ENCODE data around the gene HES1.
"Not testable (repeated sequence)": the region's sequence is repeated elsewhere in the genome, so short reads cannot be mapped to it uniquely, and the experiment has no call there.

Gene HES1

DNA sequence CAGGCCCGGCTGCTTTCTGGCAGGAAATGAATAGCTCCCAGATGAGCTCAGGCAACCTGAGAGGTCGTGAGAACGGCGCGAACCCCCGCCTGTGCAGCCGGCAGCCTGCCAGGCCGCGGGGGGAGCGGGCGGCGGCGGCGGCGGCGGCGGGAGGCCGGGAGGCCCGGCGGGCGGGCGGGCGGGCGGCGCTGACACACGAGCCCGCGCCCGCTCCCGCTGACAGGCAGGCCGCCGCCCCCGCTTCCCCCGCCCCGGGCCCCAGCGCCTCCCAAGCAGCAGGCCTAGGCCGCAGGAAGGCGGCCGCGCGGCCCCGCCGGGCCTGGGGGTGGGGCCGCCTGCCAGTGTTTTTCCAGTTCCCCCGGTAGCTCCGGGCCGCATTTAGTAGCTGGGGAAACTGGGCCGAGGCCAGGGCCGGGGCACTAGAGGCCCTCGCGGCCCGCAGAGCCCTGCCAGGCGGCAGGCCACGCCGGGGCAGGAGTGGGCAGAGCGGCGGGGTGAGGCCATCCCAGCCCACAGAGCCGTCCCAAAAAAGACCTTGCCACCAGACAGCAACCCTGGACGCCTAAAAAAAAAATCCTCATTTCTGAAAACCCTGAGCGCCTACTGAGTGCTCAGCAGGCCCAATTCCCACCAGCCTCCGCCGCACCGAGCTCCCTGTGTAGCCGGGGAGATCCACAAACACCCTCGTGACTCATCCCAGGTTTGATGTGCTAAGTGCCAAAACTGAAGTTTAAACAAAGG is 5.6 kb downstream of the HES1 start:
- no peak for DNase-seq (ENCODE audit: low read depth, low spot score)

DNA sequence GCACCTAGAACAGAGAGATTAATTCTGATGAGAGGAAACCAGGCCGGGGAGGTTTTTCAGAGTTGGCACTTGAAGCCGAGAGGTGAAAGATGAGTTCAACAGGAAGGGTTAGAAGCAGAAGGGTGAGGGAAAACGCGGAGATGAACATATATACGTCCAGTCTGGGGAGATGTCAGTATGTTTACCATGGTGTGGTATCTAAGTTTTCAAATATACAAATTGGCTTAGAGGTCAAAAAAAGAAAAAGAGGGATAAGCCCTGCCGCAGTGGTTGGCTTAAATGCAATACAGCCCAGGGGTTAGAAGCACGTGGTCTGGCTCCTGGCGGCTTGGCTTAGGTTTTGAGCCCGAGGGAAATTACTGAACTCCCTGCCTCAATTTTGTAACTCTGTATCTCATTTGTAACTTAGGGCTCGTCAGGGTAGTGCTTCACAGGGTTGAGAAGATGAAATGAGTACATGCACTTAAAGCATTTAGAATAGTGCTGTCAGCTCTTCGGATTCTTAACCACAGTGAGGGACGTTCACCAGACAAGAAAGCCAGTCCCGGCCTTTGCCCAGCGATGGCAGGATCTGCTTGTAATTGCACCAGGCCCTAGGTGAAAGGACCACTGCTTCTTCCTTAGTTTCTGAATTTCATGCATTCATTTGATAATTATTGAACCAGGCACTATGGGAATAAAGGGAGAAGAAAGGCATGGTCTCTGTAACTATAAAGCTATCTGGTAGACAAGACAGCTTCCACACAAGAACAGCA is 6.4 kb downstream of the HES1 start:
- DNase-seq (ENCODE audit: low read depth, low spot score) = no peak

DNA sequence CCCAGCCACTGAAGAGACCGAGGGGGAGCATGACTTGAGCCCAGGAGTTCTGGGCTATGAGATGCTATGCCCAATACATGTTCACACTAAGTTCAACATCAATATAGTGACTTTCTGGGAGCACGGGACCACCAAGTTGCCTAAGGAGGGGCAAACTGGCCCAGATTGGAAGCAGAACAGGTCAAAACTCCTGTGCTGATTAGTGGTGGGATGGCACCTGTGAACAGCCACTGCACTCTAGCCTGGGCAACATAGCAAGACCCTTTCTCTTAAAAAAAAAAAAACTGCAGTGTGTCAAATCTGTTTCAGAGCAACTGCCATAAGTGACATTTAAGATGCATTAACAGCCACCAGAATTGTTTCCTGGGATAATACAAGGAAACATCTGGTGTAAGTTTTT is 9.8 kb downstream of the HES1 start:
- DNase-seq (ENCODE audit: low read depth, low spot score) = no peak

DNA sequence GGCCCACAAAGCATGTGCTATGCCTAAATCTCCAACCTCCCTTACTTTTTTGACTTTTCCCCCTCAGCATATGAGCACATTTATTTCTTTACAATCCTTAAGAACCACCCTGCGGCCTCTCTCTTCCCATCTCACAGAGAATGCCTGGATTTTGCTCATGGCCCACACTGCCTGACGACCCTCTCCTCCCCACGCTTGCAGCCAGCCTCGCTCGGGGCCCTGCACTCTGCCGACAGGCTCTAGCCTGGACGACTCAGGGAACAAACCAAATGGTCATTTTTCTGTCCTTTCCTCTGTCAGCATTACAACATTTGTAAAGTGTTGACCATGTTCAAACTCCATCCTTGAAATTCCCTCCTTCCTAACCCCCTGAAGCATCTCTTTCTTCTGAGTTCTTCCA is 11.7 kb downstream of the HES1 start:
- no peak for DNase-seq (ENCODE audit: low read depth, low spot score)

DNA sequence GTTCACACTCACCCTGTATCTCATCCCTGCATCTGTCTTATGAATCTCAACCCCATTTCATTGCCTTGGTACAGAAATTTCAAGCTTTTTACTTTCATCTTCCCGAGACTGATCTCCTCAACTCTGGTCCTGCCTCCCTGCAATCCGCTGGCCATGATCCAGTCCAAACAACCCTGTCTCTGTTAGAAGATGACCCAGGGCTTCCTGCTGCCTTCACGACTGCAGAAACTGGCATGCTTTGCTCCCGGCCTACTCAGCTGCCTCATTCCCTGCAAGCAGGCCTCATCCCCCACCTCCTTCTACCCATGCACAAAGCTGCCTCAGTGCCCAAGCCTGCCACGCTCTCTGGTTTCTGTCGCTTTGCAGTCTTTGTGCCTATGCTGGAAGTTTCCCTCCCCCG is 12.4 kb downstream of the HES1 start:
- no peak for DNase-seq (ENCODE audit: low read depth, low spot score)

DNA sequence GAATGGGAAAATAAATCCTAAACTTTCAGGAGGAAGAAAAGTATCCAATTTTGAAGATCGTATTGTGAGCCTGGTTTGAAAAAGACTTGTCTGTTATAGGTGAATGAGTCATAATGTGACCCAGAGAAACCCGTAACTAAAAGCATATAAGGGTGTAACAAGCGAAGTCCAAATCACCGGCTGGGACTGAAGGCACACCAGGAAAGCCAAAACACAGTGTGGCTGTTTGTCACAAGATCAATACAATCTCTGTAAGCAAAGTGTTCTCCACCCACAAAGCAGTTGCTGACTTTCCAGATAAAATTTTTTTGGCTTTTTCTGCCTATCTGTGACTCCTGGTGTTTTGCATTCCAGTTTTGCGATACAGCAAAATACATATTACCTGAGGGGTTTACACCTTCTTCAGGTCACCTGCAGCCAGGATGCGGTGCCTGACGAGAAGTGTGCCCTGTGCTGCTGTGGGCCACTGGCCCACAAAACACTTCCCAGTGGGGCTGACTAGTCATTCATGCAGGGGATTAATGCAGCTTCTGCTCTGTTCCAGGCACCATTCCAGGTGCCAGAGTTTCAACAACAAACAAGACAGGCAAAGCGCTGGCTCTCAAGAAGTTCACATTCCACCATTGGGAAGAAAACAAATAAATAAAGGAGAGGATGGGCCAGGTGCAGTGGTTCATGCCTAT is 14.4 kb downstream of the HES1 start:
- no peak for DNase-seq (ENCODE audit: low read depth, low spot score)

DNA sequence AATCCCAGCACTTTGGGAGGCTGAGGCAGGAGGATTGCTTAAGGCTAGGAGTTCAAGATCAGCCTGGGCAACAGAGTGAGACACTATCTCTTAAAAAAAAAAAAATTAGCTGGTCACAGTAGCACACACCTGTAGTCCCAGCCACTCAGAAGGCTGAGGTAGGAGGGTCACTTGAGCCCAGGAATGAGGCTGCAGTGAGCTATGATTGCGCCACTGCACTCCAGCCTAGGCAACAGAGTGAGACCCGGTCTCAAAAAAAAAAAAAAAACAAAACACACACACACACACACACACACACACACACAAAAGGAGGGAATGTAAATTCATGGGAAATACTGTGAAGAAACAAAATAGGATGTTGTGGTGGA is 15.0 kb downstream of the HES1 start:
- not testable (repeated sequence) for DNase-seq (ENCODE audit: low read depth, low spot score)

DNA sequence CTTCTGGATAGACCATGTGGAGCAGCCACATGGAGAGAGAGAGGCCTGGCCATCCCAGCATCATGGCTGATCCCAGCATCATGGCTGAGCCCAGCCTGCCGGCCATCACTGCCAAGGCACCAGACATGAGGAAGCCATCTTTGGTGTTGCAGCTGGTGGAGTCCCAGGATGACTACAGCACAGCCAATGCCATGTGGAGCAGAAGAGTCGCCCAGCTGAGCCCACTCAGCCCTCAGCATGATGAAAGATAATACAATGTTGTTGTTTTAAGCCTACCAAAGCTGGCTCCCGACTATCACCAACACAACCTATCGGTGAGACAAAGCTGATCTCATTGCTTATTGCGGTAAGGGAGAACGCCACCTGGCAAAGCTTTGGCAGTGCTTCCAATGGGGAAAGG is 18.4 kb downstream of the HES1 start:
- no peak for DNase-seq (ENCODE audit: low read depth, low spot score)

DNA sequence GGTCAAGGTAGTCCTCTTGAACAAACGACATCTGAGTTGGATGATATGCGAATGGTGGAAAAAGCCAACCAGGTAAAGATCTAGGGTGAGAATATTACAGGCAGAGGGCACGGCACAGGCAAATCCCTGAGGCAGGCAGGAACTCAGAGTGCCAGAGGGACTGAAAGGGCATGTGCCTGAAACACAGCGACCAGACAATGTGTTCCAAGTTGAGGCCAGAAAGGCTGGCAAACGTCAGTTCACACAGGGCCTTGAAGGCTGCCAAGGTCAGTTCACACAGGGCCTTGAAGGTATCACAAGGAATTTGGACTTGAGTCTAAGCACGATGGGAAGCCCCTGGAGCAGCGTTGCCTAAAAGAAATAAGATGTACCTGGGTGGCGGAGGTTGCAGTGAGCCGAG is 20.1 kb downstream of the HES1 start:
- no peak for DNase-seq (ENCODE audit: low read depth, low spot score)

DNA sequence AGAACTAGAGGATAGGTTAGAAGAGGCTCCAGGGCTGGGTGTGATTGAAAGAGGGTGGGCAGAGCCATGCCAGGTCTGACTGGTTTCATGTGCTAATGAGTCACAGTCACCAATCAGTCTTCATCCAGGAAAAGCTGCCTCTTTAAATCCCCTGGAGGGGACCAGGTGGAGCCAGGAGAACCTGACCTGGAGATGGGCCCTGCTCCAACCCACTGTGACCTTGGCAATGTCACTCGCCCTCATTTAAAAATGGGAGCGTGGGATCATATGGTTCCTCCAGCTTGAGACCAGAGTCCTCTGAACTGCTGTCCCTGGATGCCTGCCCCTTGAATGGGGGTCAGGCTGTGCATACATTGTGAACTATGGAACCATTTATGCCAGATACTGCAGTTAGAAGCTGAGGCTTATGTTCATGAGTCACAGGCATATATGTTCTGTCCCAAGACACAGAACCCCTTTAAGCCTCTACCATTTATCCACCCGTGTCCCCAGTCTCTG is 23.0 kb downstream of the HES1 start:
- DNase-seq (ENCODE audit: low read depth, low spot score) = no peak

DNA sequence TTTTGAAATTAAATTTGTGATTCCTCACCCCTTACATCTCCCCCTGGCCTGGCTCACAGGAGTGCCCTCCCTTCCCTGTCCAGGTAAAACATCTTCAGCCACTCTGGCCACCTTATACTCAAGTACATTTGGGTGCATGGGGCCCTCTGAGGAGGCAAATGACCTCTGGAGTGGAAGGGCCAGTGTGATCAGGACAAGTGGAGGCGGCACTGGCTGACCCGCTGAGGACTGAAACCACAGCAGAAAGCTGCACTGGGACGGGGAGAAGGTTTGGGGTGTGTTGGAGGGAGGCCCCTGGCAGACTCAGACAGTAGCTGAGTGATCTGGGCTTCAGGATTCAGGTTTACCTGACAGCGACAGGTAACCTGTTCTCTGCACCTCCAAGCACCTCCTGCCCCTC is 24.2 kb downstream of the HES1 start:
- DNase-seq (ENCODE audit: low read depth, low spot score) = no peak

DNA sequence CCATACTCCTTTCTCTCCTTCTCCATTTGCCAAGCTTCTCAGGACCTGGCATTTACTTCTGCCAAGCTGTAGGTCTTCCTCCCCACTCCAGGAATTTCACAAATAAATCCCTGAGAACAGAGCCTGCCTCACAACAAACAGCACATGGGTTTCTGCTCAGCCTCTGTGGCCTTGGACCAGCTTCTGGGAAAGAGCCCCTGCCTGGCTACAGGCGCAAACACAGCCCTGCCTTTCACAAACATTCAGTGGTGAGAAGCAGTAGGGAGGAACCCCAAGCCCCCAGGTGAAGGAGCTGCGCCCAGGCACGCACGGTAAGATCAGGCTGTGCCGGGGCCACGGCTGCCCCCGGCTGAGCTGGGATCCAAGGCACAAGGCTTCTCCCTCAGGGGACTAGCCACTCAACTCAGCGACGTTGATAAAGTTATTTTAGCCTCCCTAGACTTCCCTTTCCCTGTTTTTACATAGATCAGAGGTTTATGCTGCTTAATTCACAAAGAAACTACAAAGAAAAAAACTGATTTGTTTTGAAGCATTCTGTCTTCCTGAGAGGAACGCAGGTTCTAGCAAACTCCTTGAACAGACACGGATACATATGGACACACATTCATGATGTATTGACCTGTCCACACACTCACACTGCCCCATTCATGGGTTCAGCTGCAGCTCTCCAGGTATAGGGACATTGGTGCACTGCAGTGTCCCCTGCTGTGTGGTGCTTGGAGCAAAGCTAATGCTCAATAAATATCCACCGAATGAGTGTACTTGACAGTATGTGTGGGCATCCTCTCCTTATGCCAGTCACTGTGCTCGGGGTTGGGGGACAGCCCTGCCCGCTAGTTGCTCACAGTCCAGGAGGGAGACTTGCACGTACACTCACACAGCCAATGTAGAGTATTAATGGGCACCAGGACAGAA is 25.4 kb downstream of the HES1 start:
- DNase-seq (ENCODE audit: low read depth, low spot score) = no peak

DNA sequence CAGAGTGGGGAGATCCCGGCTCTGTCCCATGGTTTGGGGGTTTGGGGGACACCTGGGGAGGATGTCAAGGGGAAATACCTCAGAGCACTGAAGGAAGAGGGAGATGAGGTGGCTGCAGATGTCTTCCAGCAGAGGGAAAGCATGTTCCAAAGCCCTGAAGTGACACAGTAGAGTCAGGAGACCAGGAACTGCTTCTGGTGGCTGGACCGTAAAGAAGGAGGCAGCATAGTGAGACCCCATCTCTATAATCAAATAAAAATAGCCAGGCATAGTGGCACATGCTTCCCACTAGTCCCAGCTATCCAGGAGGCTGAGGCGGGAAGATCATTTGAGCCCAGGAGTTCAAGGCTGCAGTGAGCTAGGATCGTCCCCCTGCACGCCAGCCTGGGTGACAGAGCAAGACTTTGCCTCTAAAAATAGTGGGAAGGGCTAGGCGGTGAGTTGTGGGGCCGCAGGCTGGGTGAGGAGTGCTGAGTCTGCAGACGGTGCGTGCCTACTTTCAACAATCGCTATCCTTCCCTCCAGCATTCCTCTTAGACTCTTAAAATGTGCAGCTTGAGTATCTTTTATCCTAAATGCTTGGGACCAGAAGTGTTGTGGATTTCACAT is 26.2 kb downstream of the HES1 start:
- DNase-seq (ENCODE audit: low read depth, low spot score) = no peak

DNA sequence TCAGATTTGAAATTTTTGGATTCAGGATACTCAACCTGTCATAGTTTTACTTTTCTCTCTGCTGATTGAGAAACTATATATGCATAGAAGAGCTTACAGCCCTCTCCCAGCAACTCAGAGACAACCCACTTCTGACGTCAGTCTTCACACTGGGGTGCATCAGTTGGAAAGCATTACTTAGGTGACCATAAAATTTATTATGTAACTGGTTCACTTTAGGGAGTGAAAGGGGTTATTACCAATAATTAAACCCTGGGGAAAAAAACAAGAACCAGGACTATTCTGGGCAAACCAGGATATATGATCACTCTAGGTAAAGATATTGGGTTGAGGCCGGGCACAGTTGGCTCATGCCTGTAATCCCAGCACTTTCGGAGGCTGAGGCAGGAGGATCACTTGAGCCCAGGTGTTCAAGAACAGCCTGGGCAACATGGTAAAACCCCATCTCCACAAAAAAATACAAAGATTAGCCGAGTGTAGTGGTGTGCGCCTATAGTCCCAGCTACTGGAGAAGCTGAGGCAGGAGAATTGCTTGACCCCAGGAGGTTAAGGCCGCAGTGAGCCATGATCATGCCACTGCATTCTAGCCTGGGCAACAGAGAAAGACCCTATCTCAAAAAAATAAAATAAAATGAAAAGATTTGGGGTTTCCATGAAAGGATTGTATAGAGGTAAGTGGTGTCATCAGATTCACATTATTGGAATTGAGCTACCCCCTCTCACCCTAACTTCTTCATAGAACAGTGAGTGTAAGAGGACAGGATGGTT is 27.1 kb downstream of the HES1 start:
- no peak for DNase-seq (ENCODE audit: low read depth, low spot score)

DNA sequence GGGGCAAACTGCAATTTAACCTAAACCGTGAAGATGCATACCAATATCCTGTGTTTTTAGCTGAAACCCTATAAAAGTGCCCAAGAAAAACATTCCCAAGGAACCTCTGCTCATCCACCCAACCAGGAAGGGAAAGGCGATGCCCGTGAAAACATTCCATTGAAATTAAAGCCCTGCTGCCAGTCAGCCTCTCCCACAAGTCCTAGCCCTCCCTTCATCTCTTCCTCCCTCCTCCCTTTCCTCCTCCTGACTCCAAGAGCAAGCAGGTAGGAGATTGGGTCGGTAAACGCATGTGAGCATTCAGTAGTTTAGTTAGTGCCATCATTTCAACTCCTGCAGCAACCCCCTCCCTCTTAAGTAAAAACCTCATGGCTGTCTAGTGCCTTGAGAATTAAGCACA is 27.7 kb downstream of the HES1 start:
- no peak for DNase-seq (ENCODE audit: low read depth, low spot score)

DNA sequence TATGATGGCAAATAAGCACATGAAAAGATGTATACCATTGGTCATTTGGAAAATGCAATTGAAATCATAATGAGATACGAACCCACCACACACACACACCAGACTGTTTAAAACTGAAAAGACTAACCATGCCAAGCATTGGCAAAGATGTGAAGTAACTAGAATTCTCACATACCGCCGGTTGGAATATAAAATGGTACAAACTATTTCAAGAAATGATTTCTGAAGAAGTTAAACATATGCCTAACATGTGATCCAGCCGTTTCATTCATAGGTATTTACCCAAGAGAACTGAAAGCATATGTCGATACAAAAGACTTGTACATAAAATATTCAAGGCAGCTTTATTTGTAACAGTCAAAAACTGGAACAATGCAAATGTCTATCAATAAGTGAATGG is 28.9 kb downstream of the HES1 start:
- DNase-seq (ENCODE audit: low read depth, low spot score) = no peak

DNA sequence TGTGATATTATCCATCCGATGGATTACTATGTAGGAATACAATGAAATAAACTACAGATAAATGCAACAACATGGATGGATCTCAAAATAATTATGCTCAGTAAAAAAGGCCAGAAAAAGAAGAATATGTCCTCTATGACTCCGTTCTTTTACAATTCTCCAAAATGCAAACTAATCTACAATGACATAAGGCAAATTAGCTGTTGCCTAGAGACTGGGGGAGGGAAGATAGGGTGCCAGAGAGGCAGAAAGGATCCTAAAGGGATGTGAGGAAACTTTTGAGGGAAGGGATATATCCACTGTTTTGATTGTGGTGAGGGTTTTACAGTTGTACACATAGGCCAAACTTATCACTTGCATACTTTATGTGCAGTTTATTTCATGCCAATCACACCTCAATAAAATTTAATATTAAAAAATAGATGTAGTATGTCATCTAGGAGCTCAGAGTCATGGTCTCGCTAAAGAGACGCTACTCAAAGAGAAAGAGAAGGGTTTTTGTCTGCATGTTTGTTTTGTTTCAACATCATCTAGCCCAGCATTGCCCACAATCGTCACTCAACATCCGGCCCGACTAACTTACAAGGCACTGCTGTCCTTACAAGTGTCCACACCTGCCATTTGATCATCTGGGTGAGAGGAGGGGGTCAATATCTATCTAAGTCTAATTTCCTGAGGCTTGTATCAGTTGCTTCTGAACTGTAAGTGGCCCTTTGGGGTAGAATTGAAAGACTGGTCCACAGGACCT is 29.5 kb downstream of the HES1 start:
- no peak for DNase-seq (ENCODE audit: low read depth, low spot score)

DNA sequence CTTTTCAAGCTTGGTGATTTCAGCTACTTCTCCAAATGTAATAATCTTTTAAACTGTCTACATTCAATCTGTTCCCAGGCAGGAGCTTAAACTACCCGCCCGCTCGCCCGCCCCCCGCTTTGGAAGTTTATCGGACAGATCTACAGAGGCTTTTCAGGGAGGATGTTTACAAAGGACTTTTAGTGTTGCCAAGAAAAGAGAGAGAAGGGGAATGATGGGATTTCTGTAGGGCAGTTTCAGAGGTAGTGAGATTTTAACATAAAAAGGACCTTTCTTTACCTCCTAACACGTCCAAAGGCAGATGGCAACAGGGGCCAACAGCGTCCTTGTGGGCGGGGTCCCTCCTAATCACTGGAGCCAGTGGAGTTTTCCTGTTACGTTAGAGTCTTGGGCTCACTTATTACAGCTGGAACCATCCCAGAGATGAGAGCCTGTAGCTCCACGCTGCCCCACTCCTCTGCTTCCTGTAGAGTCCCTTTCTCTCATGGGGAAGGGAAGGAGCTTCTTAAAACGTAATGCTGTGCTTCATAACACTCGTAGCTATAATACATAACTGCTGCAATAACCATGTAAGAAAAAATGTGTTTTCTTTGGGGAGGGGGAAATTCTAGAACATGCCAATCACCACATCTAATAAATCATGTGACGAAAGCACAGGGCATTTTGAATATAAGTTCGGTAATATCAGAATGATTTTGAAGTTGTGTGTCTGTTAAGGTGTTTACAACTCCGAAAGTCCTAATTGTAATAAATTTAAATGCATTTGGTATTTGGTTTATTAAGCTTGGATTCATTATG is 30.9 kb downstream of the HES1 start:
- DNase-seq (ENCODE audit: low read depth, low spot score) = no peak
